Measurements from ENCODE around the gene INAVA. TPM values are rescaled to one million over a fixed set of nuclear protein-coding genes. Genes with fewer than 3 reads are reported as not detected.

INAVA gene
- total RNA-seq, 1 donor from 2014 or later, result 34.6 TPM

- peaks cover 17% of the 10 kb centered on the region for H3K4me1 Mint-ChIP-seq
- DNase-seq (ENCODE audit: low spot score in 2 of 2, unreplicated experiment in 2 of 2), result no peak
- peak overlapping the region; percentile 80 for H3K27ac Mint-ChIP-seq
- peaks cover 24% of the 10 kb centered on the region for H3K36me3 Mint-ChIP-seq
- H3K9me3 Mint-ChIP-seq, result no peaks in the 10 kb centered on the region
- H3K27me3 Mint-ChIP-seq (ENCODE audit: low read depth), result no peaks in the 10 kb centered on the region
- no peak overlapping the region for H3K4me3 Mint-ChIP-seq
- no peak for TF ChIP-seq CTCF (IDR thresholded peaks at IDR 0.05; ENCODE audit: unreplicated experiment)
Measured at GRCh38 chr1:200856716-200857357, 37.9 kb upstream of the INAVA start.

GRCh38 chr1:200857804-200858203 lies 36.9 kb upstream of the INAVA start:
- Mint-ChIP-seq H3K9me3 (no peaks in the 10 kb centered on the region), H3K4me3 (no peak overlapping the region), H3K4me1 (peaks cover 17% of the 10 kb centered on the region), H3K27me3 (ENCODE audit: low read depth) (no peaks in the 10 kb centered on the region), H3K36me3 (peaks cover 20% of the 10 kb centered on the region), H3K27ac (no peak overlapping the region)
- DNase-seq (ENCODE audit: low spot score in 2 of 2, unreplicated experiment in 2 of 2), result no peak
- no peak for TF ChIP-seq CTCF (IDR thresholded peaks at IDR 0.05; ENCODE audit: unreplicated experiment)

- Mint-ChIP-seq H3K4me1 (peaks cover 14% of the 10 kb centered on the region), H3K4me3 (no peak overlapping the region), H3K27me3 (ENCODE audit: low read depth) (no peaks in the 10 kb centered on the region), H3K9me3 (no peaks in the 10 kb centered on the region), H3K36me3 (peaks cover 22% of the 10 kb centered on the region), H3K27ac (no peak overlapping the region)
- DNase-seq (ENCODE audit: low spot score in 2 of 2, unreplicated experiment in 2 of 2), result no peak
- no peak for TF ChIP-seq CTCF (IDR thresholded peaks at IDR 0.05; ENCODE audit: unreplicated experiment)
Measured at GRCh38 chr1:200861937-200862647, 32.6 kb upstream of the INAVA start.

- DNase-seq (ENCODE audit: low spot score in 2 of 2, unreplicated experiment in 2 of 2), result no peak
- no peak overlapping the region for H3K27ac Mint-ChIP-seq
- H3K36me3 Mint-ChIP-seq, result peaks cover 22% of the 10 kb centered on the region
- peaks cover 11% of the 10 kb centered on the region for H3K4me1 Mint-ChIP-seq
- no peaks in the 10 kb centered on the region for H3K9me3 Mint-ChIP-seq
- H3K4me3 Mint-ChIP-seq, result no peak overlapping the region
- TF ChIP-seq CTCF (IDR thresholded peaks at IDR 0.05; ENCODE audit: unreplicated experiment), result no peak
- H3K27me3 Mint-ChIP-seq (ENCODE audit: low read depth), result no peaks in the 10 kb centered on the region
Measured at GRCh38 chr1:200862713-200863415, 31.8 kb upstream of the INAVA start.

- Mint-ChIP-seq H3K27me3 (ENCODE audit: low read depth) (no peaks in the 10 kb centered on the region), H3K27ac (no peak overlapping the region), H3K9me3 (no peaks in the 10 kb centered on the region), H3K4me3 (no peak overlapping the region), H3K4me1 (peaks cover 11% of the 10 kb centered on the region), H3K36me3 (peaks cover 17% of the 10 kb centered on the region)
- no peak for DNase-seq (ENCODE audit: low spot score in 2 of 2, unreplicated experiment in 2 of 2)
- no peak for TF ChIP-seq CTCF (IDR thresholded peaks at IDR 0.05; ENCODE audit: unreplicated experiment)
Measured at GRCh38 chr1:200866116-200866515, 28.6 kb upstream of the INAVA start.
